HuH-7 (cell line): ENCODE measurements around the gene ABL1.

Experiments
- DNase-seq: peaks from one replicate; pipeline ENCODE4 v3.0.0; 2011; ENCODE audit warnings: low spot score

ABL1 gene

GRCh38 chr9:130933114-130934046 is 98.3 kb downstream of the ABL1 start:
- DNase-seq, result no peak

GRCh38 chr9:130934246-130934645 is 99.2 kb downstream of the ABL1 start:
- DNase-seq, result no peak

DNA sequence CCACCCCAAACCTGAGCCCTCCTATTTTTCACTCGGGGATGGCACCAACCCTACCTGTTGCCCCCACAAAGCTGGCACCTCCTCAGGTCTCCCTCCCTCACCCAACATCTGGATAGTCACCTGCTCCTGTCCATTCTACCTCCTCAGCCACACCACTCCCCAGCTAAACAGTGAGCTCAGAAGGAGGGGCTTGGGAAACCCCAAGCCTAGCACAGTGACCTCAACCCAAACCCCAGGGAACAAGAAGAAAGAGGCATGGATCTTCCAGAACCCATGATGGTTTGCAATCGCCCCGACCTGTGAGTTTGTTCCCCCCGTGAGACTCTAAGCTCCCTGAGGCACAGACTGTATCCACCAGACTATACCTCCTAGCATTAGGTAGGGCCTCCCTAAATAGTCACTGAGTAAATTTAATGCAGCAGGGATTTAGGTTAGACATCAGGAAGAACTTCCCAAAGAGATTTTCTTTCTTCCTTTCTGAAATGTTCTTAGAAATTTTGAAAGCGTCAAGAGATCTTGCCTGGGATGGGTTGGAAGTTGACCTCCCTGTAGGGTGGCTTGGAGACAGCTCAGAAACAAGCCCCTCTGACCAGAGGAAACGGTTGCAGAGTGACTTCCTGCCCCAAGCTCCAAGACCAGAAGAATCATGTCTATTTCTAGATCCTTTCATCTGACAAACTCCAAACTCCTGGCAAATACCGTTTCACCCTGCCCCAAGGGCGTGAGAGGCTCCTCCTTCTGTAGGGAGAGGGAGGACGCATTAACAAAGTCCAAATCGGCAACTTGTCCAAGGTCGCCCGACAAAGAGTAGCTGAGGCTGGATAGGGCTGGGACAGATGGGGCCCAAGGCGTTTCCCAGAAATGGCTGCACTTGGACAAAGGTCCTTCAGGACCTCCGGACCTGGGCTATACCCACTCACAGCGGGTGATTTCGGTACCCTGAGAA is 99.9 kb downstream of the ABL1 start:
- DNase-seq, result no peak

- DNase-seq, result no peak
Observed at GRCh38 chr9:130935648-130936271, 100.7 kb downstream of the ABL1 start.

GRCh38 chr9:130936285-130937117 is 101.4 kb downstream of the ABL1 start:
- DNase-seq, result no peak
